Endothelial cell of umbilical vein (primary cell): Measurements from ENCODE around the gene CDCA7L.

Source experiments
- EZH2 ChIP-seq: IDR thresholded peaks from 2 replicates; pipeline ENCODE4 v1.6.1; 2012; ENCODE audit warnings: borderline replicate concordance, low read depth, mild to moderate bottlenecking, moderate library complexity, low read length, inconsistent platforms; ENCODE audit not compliant: severe bottlenecking
- POLR2A ChIP-seq: IDR thresholded peaks from 2 replicates; pipeline ENCODE4 v1.6.1; 2012; ENCODE audit warnings: low read depth, mild to moderate bottlenecking, control low read depth, low read length
- POLR2AphosphoS5 ChIP-seq: IDR thresholded peaks from 2 replicates; pipeline ENCODE4 v1.6.1; 2012; ENCODE audit warnings: low read depth, mild to moderate bottlenecking, control low read depth, low read length, moderate library complexity; ENCODE audit not compliant: insufficient read depth
- TF ChIP-seq, protein P1 (sequence below), 2 donors: IDR thresholded peaks; 1 replicate in 1 of 2; 2 replicates in 1 of 2; pipeline ENCODE4 v1.5.1; 2011; ENCODE audit warnings: low read length in 2 of 2, mild to moderate bottlenecking in 2 of 2, moderate library complexity in 2 of 2, control low read depth in 1 of 2, inconsistent platforms in 1 of 2, low read depth in 1 of 2; ENCODE audit not compliant: insufficient read depth in 1 of 2; ENCODE audit errors: extremely low read depth in 1 of 2

DNA sequence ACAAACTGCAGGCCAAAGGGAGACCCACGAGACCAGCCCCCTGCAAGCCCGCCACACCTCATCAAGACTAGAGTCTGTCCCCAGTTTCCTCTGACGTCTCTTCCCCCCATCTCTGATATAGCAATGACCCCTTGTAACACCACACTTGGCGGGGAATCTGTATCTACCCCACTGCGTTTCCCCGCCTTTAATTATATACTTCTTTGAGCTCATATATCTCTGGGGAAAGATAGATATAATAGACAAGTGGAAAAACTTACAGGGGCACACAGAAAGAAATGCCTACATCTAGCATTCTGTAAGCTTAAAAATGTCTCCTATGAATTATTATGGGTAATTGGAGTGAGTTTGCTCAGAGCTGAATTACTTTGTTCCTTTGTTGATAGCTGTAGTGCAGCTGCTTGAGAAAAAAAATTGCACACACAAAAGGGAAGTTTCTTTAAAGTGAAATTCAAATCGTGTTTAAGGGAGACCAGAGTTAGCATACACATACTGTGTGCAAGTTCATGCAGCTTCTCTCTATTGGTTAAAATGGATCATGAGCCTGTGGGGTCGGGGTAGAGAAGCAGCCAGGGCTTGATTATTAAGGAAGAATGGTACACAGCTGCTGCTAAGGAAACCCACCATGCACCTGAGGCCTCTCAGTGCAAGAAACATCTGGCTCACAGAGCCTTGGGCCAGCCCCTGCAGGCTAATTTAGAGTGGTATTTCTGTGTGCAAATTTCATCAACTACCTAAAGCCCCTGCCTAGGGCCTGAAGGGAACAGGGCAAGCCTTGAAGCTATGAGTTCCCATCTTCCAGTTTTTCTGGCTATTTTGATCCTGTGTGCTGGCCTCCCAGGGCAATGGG, 32.5 kb downstream of the CDCA7L start:
- TF ChIP-seq, protein P1, sequence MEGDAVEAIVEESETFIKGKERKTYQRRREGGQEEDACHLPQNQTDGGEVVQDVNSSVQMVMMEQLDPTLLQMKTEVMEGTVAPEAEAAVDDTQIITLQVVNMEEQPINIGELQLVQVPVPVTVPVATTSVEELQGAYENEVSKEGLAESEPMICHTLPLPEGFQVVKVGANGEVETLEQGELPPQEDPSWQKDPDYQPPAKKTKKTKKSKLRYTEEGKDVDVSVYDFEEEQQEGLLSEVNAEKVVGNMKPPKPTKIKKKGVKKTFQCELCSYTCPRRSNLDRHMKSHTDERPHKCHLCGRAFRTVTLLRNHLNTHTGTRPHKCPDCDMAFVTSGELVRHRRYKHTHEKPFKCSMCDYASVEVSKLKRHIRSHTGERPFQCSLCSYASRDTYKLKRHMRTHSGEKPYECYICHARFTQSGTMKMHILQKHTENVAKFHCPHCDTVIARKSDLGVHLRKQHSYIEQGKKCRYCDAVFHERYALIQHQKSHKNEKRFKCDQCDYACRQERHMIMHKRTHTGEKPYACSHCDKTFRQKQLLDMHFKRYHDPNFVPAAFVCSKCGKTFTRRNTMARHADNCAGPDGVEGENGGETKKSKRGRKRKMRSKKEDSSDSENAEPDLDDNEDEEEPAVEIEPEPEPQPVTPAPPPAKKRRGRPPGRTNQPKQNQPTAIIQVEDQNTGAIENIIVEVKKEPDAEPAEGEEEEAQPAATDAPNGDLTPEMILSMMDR (IDR thresholded peaks at IDR 0.05; ENCODE audit: extremely low read depth in 1 of 2, insufficient read depth in 1 of 2, low read depth in 1 of 2, low read length in 2 of 2): no peak
- TF ChIP-seq POLR2A (no peak), EZH2 (no peak), POLR2AphosphoS5 (no peak)
